OCI-LY1 (cell line): Measurements from ENCODE around the gene TTLL11.

Experiments used
- H2AFZ ChIP-seq: fragments of 200-600 bp; sonication (generic), shearing (Covaris generic); 2 replicates; pipeline ENCODE4 v1.6.0; 2014; ENCODE audit warnings: antibody characterized with exemption, mild to moderate bottlenecking, low read length
- H3F3A ChIP-seq: fragments of 200-600 bp; sonication (generic), shearing (Covaris generic); 2 replicates; pipeline ENCODE4 v1.6.0; 2014; ENCODE audit warnings: mild to moderate bottlenecking, antibody characterized with exemption, low read length, moderate library complexity; ENCODE audit not compliant: insufficient read depth
- H3K27ac ChIP-seq: fragments of 200-600 bp; sonication (generic); 2 replicates; pipeline ENCODE4 v1.5.1; 2014; ENCODE audit warnings: low read length, mixed run types, mild to moderate bottlenecking, low read depth; ENCODE audit not compliant: poor library complexity, severe bottlenecking
- H3K27me3 ChIP-seq: fragments of 200-600 bp; sonication (generic); 2 replicates; pipeline ENCODE4 v1.6.0; 2014; ENCODE audit warnings: antibody characterized with exemption, mild to moderate bottlenecking, low read length, moderate library complexity; ENCODE audit not compliant: insufficient read depth
- H3K36me3 ChIP-seq: fragments of 200-600 bp; sonication (generic); 2 replicates; pipeline ENCODE4 v1.6.1; 2014; ENCODE audit warnings: mild to moderate bottlenecking, antibody characterized with exemption, low read length, moderate library complexity, mixed read lengths; ENCODE audit not compliant: insufficient read depth
- H3K4me1 ChIP-seq: fragments of 200-600 bp; sonication (generic); 2 replicates; pipeline ENCODE4 v1.5.1; 2014; ENCODE audit warnings: mild to moderate bottlenecking, low read length, moderate library complexity; ENCODE audit not compliant: insufficient read depth, severe bottlenecking
- H3K4me2 ChIP-seq: fragments of 200-600 bp; sonication (generic), shearing (Covaris generic); 2 replicates; pipeline ENCODE4 v1.6.1; 2014; ENCODE audit warnings: low read length
- H3K4me3 ChIP-seq: fragments of 200-600 bp; sonication (generic); 2 replicates; pipeline ENCODE4 v1.5.1; 2014; ENCODE audit warnings: low read length, low read depth, mild to moderate bottlenecking, mixed read lengths; ENCODE audit not compliant: poor library complexity, severe bottlenecking
- H3K79me2 ChIP-seq: fragments of 200-600 bp; shearing (Covaris generic); 2 replicates; pipeline ENCODE4 v1.6.1; 2016; ENCODE audit warnings: mixed run types, low read length, mixed read lengths; ENCODE audit not compliant: insufficient read depth
- H3K9ac ChIP-seq: fragments of 200-600 bp; sonication (generic), shearing (Covaris generic); 2 replicates; pipeline ENCODE4 v1.6.1; 2014; ENCODE audit warnings: mild to moderate bottlenecking, low read length, mixed read lengths
- H3K9me2 ChIP-seq: fragments of 200-600 bp; sonication (generic), shearing (Covaris generic); 2 replicates; pipeline ENCODE4 v1.6.1; 2014; ENCODE audit warnings: low read depth, mild to moderate bottlenecking, low read length, mixed read lengths
- H3K9me3 ChIP-seq: fragments of 200-600 bp; shearing (Covaris generic); 2 replicates; pipeline ENCODE4 v1.6.1; 2014; ENCODE audit warnings: low read length, mixed read lengths
- H4K20me1 ChIP-seq: fragments of 200-600 bp; sonication (generic), shearing (Covaris generic); 2 replicates; pipeline ENCODE4 v1.6.0; 2016; ENCODE audit warnings: mild to moderate bottlenecking, low read length; ENCODE audit not compliant: insufficient read depth
- EZH2 ChIP-seq: fragments of 200-600 bp; sonication (generic), shearing (Covaris generic); IDR thresholded peaks from 2 replicates; pipeline ENCODE4 v1.8.0; 2017; ENCODE audit warnings: borderline replicate concordance, mixed run types, mild to moderate bottlenecking, antibody characterized with exemption, low read length, moderate library complexity, mixed read lengths
- TF ChIP-seq, protein P1 (sequence below): fragments of 200-600 bp; sonication (generic), shearing (Covaris generic); IDR thresholded peaks from 2 replicates; pipeline ENCODE4 v1.5.1; 2017; ENCODE audit warnings: mild to moderate bottlenecking, antibody characterized with exemption, low read length, moderate library complexity, mixed read lengths

Gene TTLL11

DNA sequence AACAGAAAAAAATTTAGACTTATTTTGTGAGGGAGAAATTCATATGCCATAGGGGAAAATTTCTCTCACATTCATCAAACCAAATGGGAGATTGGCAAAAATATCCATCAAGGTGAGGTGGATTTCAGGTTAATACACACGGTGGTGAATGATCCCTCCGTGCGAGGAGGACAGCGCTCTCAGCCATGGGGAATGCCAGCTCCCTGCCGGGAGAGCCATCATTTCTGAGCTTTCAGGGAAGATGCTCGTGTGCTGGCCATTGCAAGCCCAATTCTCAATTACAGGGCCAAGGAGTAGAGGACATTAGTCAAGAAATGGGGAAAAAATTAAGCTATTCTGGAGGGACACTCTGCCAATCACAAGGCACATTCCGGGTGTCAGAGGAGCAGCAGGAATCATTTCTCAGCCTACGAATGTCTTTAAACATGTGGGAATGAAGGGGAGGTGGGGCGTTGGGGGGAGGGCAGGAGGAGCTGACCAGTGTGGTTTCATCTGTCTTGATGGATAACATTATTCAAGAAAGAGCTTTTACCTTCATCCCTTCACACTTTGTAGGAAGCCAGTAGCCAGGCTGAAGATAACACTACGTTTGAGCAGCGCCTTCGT lies 276.2 kb downstream of the TTLL11 start:
- no peak overlapping the region for H3K27ac ChIP-seq
- no peak for TF ChIP-seq EZH2
- TF ChIP-seq, protein P1, sequence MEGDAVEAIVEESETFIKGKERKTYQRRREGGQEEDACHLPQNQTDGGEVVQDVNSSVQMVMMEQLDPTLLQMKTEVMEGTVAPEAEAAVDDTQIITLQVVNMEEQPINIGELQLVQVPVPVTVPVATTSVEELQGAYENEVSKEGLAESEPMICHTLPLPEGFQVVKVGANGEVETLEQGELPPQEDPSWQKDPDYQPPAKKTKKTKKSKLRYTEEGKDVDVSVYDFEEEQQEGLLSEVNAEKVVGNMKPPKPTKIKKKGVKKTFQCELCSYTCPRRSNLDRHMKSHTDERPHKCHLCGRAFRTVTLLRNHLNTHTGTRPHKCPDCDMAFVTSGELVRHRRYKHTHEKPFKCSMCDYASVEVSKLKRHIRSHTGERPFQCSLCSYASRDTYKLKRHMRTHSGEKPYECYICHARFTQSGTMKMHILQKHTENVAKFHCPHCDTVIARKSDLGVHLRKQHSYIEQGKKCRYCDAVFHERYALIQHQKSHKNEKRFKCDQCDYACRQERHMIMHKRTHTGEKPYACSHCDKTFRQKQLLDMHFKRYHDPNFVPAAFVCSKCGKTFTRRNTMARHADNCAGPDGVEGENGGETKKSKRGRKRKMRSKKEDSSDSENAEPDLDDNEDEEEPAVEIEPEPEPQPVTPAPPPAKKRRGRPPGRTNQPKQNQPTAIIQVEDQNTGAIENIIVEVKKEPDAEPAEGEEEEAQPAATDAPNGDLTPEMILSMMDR = no peak
- no peaks in the 10 kb centered on the region for H3K27me3 ChIP-seq
- H2AFZ ChIP-seq = no peak overlapping the region
- H3K79me2 ChIP-seq = no peaks in the 10 kb centered on the region
- no peak overlapping the region for H3K4me2 ChIP-seq
- no peaks in the 10 kb centered on the region for H3F3A ChIP-seq
- H4K20me1 ChIP-seq = no peaks in the 10 kb centered on the region
- no peaks in the 10 kb centered on the region for H3K36me3 ChIP-seq
- H3K9me3 ChIP-seq = no peaks in the 10 kb centered on the region
- no peak overlapping the region for H3K9ac ChIP-seq
- H3K4me3 ChIP-seq = no peak overlapping the region
- H3K4me1 ChIP-seq = peaks cover 30% of the 10 kb centered on the region
- H3K9me2 ChIP-seq = no peaks in the 10 kb centered on the region

DNA sequence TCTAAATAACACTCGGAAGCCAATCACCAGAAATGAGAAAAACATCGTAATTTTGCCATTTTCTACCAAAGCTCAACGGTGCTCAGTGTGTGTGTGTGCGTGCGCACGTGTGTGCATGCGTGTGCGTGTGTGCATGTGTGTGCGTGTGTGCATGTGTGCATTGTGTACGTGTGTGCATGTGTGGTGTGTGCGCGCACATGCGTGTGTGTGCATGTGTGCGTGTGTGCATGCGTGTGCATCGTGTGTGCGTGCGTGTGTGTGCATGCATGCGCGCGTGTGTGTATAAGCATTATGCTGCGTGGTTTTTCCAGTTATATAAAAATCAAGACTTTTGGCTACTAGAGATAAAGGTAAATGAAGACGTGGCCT lies 276.7 kb downstream of the TTLL11 start:
- no peak overlapping the region for H3K4me2 ChIP-seq
- no peak overlapping the region for H2AFZ ChIP-seq
- no peak overlapping the region for H3K4me3 ChIP-seq
- no peaks in the 10 kb centered on the region for H4K20me1 ChIP-seq
- no peaks in the 10 kb centered on the region for H3F3A ChIP-seq
- no peaks in the 10 kb centered on the region for H3K9me2 ChIP-seq
- no peaks in the 10 kb centered on the region for H3K79me2 ChIP-seq
- H3K27me3 ChIP-seq = no peaks in the 10 kb centered on the region
- no peaks in the 10 kb centered on the region for H3K36me3 ChIP-seq
- H3K9me3 ChIP-seq = no peaks in the 10 kb centered on the region
- TF ChIP-seq, protein P1 = no peak
- no peak for TF ChIP-seq EZH2
- no peak overlapping the region for H3K27ac ChIP-seq
- H3K9ac ChIP-seq = no peak overlapping the region
- H3K4me1 ChIP-seq = peaks cover 25% of the 10 kb centered on the region

DNA sequence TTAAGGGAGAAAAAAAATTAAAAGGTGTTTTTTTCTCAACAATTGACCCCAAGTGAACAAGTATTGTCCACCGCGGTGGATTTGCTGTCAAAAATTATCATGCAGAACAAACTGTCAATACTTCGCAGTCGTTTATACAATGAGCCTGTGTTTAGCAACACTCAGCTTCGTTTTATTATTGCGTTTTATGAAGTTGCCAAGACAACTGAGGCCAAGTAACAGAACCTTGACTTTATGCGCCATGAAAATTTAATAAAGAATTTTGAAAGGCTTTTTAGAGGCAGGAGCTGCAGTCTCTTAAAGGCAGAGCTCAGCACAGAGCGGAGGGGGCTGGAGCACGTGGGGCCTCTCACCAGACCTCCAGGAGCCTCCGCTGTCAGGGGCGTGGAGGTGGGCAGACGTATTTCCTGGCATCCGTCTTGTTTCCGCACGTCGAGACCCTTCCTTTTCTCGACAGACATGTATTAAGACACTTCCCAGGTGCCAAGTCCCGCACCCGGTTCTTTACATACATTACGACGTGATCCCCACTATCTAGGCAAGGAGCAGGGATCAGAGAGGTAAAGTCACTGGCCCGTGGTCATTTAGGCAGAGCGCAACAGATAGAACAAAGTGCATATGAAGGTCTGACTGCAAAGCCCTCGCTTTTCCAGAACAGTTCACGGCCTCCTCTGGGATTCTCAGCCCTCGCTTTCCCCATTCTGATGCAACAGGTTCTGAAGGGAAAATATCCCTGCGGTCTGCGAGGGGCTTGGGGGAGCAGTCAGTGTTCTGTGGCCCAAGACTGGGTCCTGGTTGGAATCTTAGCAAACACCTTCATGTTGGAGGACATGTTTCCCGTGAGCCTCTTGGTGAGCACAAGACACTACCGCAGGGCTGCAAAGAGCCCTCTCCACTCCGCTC lies 277.3 kb downstream of the TTLL11 start:
- no peaks in the 10 kb centered on the region for H3K9me2 ChIP-seq
- no peaks in the 10 kb centered on the region for H3K79me2 ChIP-seq
- no peaks in the 10 kb centered on the region for H3K27me3 ChIP-seq
- H3K4me2 ChIP-seq = no peak overlapping the region
- H4K20me1 ChIP-seq = no peaks in the 10 kb centered on the region
- H3K9ac ChIP-seq = no peak overlapping the region
- no peak overlapping the region for H2AFZ ChIP-seq
- H3K36me3 ChIP-seq = no peaks in the 10 kb centered on the region
- H3K4me1 ChIP-seq = peaks cover 18% of the 10 kb centered on the region
- no peak for TF ChIP-seq EZH2
- TF ChIP-seq, protein P1 = no peak
- no peak overlapping the region for H3K4me3 ChIP-seq
- no peak overlapping the region for H3K27ac ChIP-seq
- H3K9me3 ChIP-seq = no peaks in the 10 kb centered on the region
- no peaks in the 10 kb centered on the region for H3F3A ChIP-seq
